ENCODE measurements around the gene GOLGA6L7. TPM values are rescaled to one million over a fixed set of nuclear protein-coding genes. Genes with fewer than 3 reads are reported as not detected.
"Not testable (repeated sequence)": the region's sequence is repeated elsewhere in the genome, so short reads cannot be mapped to it uniquely, and the experiment has no call there.

The GOLGA6L7 gene, protein sequence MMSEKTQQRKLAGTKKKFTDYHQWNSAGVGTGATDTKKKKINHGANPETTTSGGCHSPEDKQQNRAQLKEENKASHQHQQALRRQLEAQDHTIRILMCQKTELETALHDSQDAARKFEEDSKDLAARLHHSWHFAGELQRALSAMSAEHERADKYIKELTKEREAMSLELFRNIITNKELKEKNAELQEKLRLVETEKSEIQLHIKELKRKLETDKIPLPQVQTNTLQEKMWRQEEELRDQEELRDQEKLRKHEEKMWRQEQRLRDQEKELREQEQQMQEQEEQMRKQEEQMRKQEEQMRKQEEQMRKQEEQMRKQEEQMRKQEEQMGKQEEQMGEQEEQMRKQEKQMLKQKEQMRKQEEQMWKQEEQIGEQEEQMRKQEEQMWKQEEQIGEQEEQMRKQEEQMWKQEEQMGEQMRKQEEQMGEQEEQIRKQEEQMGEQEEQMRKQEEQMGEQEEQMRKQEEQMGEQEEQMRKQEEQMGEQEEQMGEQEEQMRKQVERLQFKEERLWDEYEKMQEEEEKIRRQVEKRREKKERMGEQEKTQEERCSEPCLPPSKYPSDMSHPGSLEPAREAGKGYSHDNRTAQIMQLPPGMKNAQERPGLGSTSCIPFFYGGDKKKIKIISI
- total RNA-seq (2016; rRNA removed; fragmentation: Illumina TruSeq; extraction: Trizol) = not detected in 2 replicates
- total RNA-seq (2016; cell fraction: cytosol; rRNA removed; fragmentation: Illumina TruSeq; extraction: Trizol; ENCODE audit: low read depth) = not detected in 2 replicates
- total RNA-seq (2016; cell fraction: insoluble cytoplasmic fraction; rRNA removed; fragmentation: Illumina TruSeq; extraction: Trizol) = not detected in 2 replicates
- total RNA-seq (2016; cell fraction: membrane; rRNA removed; fragmentation: Illumina TruSeq; extraction: Trizol) = not detected in 2 replicates
- total RNA-seq (2016; cell fraction: nucleus; rRNA removed; fragmentation: Illumina TruSeq; extraction: Trizol) = not detected in 2 replicates
- not detected in 2 replicates for polyA plus RNA-seq (2011; rRNA removed)
- not detected in 2 replicates for polyA plus RNA-seq (2011; cell fraction: cytosol; rRNA removed)
- not detected in 2 replicates for polyA plus RNA-seq (2011; cell fraction: nucleus; rRNA removed)
- polyA plus RNA-seq (2012) = 0.13 TPM in 1 of 2 replicates, not detected in the other
- polyA plus RNA-seq (2016; cell fraction: cytosol; fragmentation: Illumina TruSeq; extraction: Trizol; ENCODE audit: low read depth) = not detected in 2 replicates
- polyA plus RNA-seq (2016; cell fraction: insoluble cytoplasmic fraction; fragmentation: Illumina TruSeq; extraction: Trizol; ENCODE audit: low read depth) = not detected in 2 replicates
- polyA plus RNA-seq (2016; cell fraction: membrane; fragmentation: Illumina TruSeq; extraction: Trizol; ENCODE audit: low read depth) = not detected in 2 replicates
- not detected in 2 replicates for polyA plus RNA-seq (2016; cell fraction: nucleus; fragmentation: Illumina TruSeq; extraction: Trizol; ENCODE audit: insufficient read depth, low read depth)
- not detected in 2 replicates for polyA minus RNA-seq (2011; rRNA and poly(A)+ RNA removed; ENCODE audit: low replicate concordance)
- not detected in 2 replicates for polyA minus RNA-seq (2011; cell fraction: cytosol; rRNA and poly(A)+ RNA removed)
- not detected in 2 replicates for polyA minus RNA-seq (2011; cell fraction: nucleus; rRNA and poly(A)+ RNA removed)
- not detected for Bru-seq, nascent RNA
- BruChase-seq, experiment 1, labeled RNA remaining after a 6-hour chase = not detected
- not detected for BruChase-seq, experiment 2, labeled RNA remaining after a 2-hour chase
- long read RNA-seq, experiment 1 = 0 reads
- long read RNA-seq, experiment 2 = 0 reads

DNA sequence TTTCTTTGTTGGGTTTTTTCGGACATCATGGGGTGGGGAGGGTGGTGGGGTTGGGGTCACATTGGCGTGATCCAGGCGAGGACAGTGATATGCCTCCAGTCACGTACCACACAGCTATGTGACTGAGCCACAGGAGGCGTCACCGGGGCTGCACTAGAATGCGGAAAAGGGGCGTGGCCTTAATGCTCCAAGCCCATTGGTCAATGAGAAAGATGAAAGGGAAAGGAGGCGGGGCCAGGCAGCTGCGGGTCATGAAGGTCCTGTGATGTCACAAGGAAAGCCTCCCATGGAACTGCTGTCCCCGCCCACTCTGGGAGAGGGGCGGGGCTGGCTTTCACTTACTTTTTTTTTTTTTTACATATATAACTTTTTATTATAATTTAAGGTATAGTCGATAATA lies at the start of gene GOLGA6L7:
Gene GOLGA6L7, minus strand, starts transcription at position 124 of the 400 bp plus-strand sequence. Its CDS starts 95 bp downstream, at position 29.
- intact Hi-C loops (cut with micrococcal nuclease; ENCODE audit: unreplicated experiment); CTCF ChIA-PET (ENCODE audit: low intra/inter-chr PET ratio, low total read pairs); H3K9me3 ChIP-seq (ENCODE audit: low read length); H3K36me3 ChIP-seq (replicated peaks in 1 of 2; ENCODE audit: control insufficient read depth in 1 of 2, insufficient read depth in 2 of 2, low read length in 2 of 2); DNase-seq (ENCODE audit: low spot score); POLR2A ChIA-PET; H2AFZ ChIP-seq (ENCODE audit: low read length); H3K4me2 ChIP-seq (ENCODE audit: low read depth, low read length); H3K4me1 ChIP-seq (ENCODE audit: insufficient read depth, low read length); in situ Hi-C loops (cut with HindIII; ENCODE audit: extremely low pct_ligation_motif_present, low pct_unique_long_range_greater_than_20kb); H3K27ac ChIP-seq (ENCODE audit: extremely low read length, insufficient read depth, low read length); H3K79me2 ChIP-seq (ENCODE audit: insufficient read depth, low read length); ATAC-seq; H3K27me3 ChIP-seq (ENCODE audit: control insufficient read depth in 1 of 2, insufficient read depth in 2 of 2, low read length in 2 of 2); BruUV-seq (replicated peaks); H4K20me1 ChIP-seq (ENCODE audit: insufficient read depth, low read length); H3K4me3 ChIP-seq (replicated peaks in 1 of 3; ENCODE audit: insufficient read depth in 1 of 3, low read depth in 2 of 3, low read length in 3 of 3); FAIRE-seq; H3K9ac ChIP-seq (ENCODE audit: insufficient read depth, low read depth, low read length): not testable (repeated sequence)
- WGBS (ENCODE audit: low lambda C conversion rate) = 88% methylated on average over 13 of the region's 13 CpGs

Measured in HepG2 (cell line).